Renal pelvis (tissue), 4 donors: ENCODE data around the gene LCMT1. TPM values are rescaled to one million over a fixed set of nuclear protein-coding genes. Genes with fewer than 3 reads are reported as not detected.
"Not testable (repeated sequence)": the region's sequence is repeated elsewhere in the genome, so short reads cannot be mapped to it uniquely, and the experiment has no call there.

Experiments used
- DNase-seq: peaks from one replicate; pipeline ENCODE4 v3.0.0-alpha.2; 2013
- polyA plus RNA-seq, 3 donors: library from polyadenylated mRNA; unstranded; fragments of 120-200 nt; gene quantifications; one replicate each; pipeline ENCODE4 v1.2.1, GENCODE V29; 2013; ENCODE audit not compliant: insufficient read length in 3 of 3

The LCMT1 gene
- polyA plus RNA-seq, 3 donors, result 64.2 to 75.6 (median 69.1) TPM

- DNase-seq, result not testable (repeated sequence)
These were observed 69.7 kb downstream of the LCMT1 start for GRCh38 chr16:25181236-25181635.

- DNase-seq, result no peak
These were observed 73.2 kb downstream of the LCMT1 start for GRCh38 chr16:25184771-25185170.

GRCh38 chr16:25187491-25187795, 75.9 kb downstream of the LCMT1 start:
- no peak for DNase-seq

GRCh38 chr16:25189305-25189704, 77.8 kb downstream of the LCMT1 start:
- DNase-seq, result no peak

- peak; percentile 33 for DNase-seq
These were observed 80.6 kb downstream of the LCMT1 start for GRCh38 chr16:25192096-25192495.

GRCh38 chr16:25194273-25194878, 82.8 kb downstream of the LCMT1 start:
- DNase-seq, result no peak

GRCh38 chr16:25198021-25198420, 86.5 kb downstream of the LCMT1 start:
- no peak for DNase-seq

- DNase-seq, result no peak
These were observed 87.9 kb downstream of the LCMT1 start for GRCh38 chr16:25199457-25199856.

- no peak for DNase-seq
These were observed 99.2 kb downstream of the LCMT1 start for GRCh38 chr16:25210758-25211157.

- DNase-seq, result no peak
These were observed 101.1 kb downstream of the LCMT1 start for GRCh38 chr16:25212636-25213035.

- no peak for DNase-seq
These were observed 102.3 kb downstream of the LCMT1 start for GRCh38 chr16:25213709-25214397.

- DNase-seq, result no peak
These were observed 105.6 kb downstream of the LCMT1 start for GRCh38 chr16:25217112-25217511.

- DNase-seq, result no peak
These were observed 106.4 kb downstream of the LCMT1 start for GRCh38 chr16:25217921-25218320.

- no peak for DNase-seq
These were observed 107.7 kb downstream of the LCMT1 start for GRCh38 chr16:25219070-25219737.

GRCh38 chr16:25222959-25223358, 111.4 kb downstream of the LCMT1 start:
- no peak for DNase-seq

GRCh38 chr16:25223964-25224363, 112.4 kb downstream of the LCMT1 start:
- DNase-seq, result no peak

- DNase-seq, result no peak
These were observed 113.3 kb downstream of the LCMT1 start for GRCh38 chr16:25224731-25225319.

Other genes with a start within 250 kb of the LCMT1 start
- gene ARHGAP17, start 96.4 kb upstream of the LCMT1 start, polyA plus RNA-seq, result 10 to 100 TPM; 61.7 to 85.0 (median 80.2) TPM
- not detected for gene AQP8, start 105.2 kb downstream of the LCMT1 start, polyA plus RNA-seq
- 10 to 100 TPM; 12.0 to 12.2 (median 12.1) TPM for gene ZKSCAN2, start 146.1 kb downstream of the LCMT1 start, polyA plus RNA-seq